H1 (cell line): ENCODE measurements around the gene CACNA2D1. TPM values are rescaled to one million over a fixed set of nuclear protein-coding genes. Genes with fewer than 3 reads are reported as not detected.

ENCODE experiments used
- ATF3 ChIP-seq: IDR thresholded peaks from 2 replicates; pipeline ENCODE4 v1.6.1; 2011; ENCODE audit warnings: low read depth, mild to moderate bottlenecking, low read length; ENCODE audit not compliant: insufficient read depth
- CBX8 ChIP-seq: fragments of 300-800, 300-1000 bp; sonication (generic); IDR thresholded peaks from 2 replicates; pipeline ENCODE4 v1.7.1; 2016; ENCODE audit warnings: low read depth, low read length, borderline replicate concordance
- CHD1 ChIP-seq: IDR thresholded peaks from 2 replicates; pipeline ENCODE4 v1.6.1; 2012; ENCODE audit warnings: low read depth, low read length, improper control_type of control experiment
- HDAC6 ChIP-seq: IDR thresholded peaks from one replicate; pipeline ENCODE4 v1.7.1; 2012; ENCODE audit warnings: low read depth, mild to moderate bottlenecking, inconsistent platforms, low read length, moderate library complexity
- NRF1 ChIP-seq: IDR thresholded peaks from 2 replicates; pipeline ENCODE4 v1.6.1; 2011; ENCODE audit warnings: mild to moderate bottlenecking, low read depth, low read length, improper control_type of control experiment
- POLR2AphosphoS5 ChIP-seq: IDR thresholded peaks from 2 replicates; pipeline ENCODE4 v1.6.1; 2011; ENCODE audit warnings: low read depth, low read length
- RNF2 ChIP-seq: fragments of 200-900, 300-1000 bp; sonication (generic); IDR thresholded peaks from 2 replicates; pipeline ENCODE4 v1.7.1; 2016; ENCODE audit warnings: borderline replicate concordance, low read depth, mild to moderate bottlenecking, antibody characterized with exemption, low read length; ENCODE audit not compliant: poor library complexity, severe bottlenecking; ENCODE audit errors: missing control alignments
- SAP30 ChIP-seq: fragments of 300-600 bp; sonication (generic); IDR thresholded peaks from 2 replicates; pipeline ENCODE4 v1.7.1; 2012; ENCODE audit warnings: low read length, moderate library complexity, mild to moderate bottlenecking, inconsistent platforms; ENCODE audit not compliant: insufficient read depth, insufficient replicate concordance
- SP4 ChIP-seq: IDR thresholded peaks from 2 replicates; pipeline ENCODE4 v1.6.1; 2012; ENCODE audit warnings: low read length, inconsistent platforms
- TEAD4 ChIP-seq: IDR thresholded peaks from 2 replicates; pipeline ENCODE4 v1.6.1; 2012; ENCODE audit warnings: low read depth, low read length, inconsistent platforms, mixed read lengths
- YY1 ChIP-seq: IDR thresholded peaks from 2 replicates; pipeline ENCODE4 v1.6.1; 2011; ENCODE audit warnings: low read depth, mild to moderate bottlenecking, low read length
- polyA plus RNA-seq, 7 experiments: library from polyadenylated mRNA; depleted of rRNA in 3 of 7; stranded (reverse) in 5 of 7; unstranded in 2 of 7; fragments of >200 nt in 5 of 7; fragments of 200-250 nt in 2 of 7; gene quantifications; 1 replicate in 5 of 7; 2 replicates in 1 of 7; 4 replicates in 1 of 7; pipeline versions ENCODE4 v1.2.1 to v1.2.3, GENCODE V29; 2011 to 2013; ENCODE audit warnings: missing spikeins in 2 of 7, mixed read lengths in 2 of 7
- total RNA-seq: library from RNA; stranded (reverse); fragmentation: NEBNext Ultra II Directional; extraction: Animal tissue kit (Norgen Biotek cat#: 25700); gene quantifications from 2 replicates; pipeline ENCODE4 v1.2.1, GENCODE V29; 2021
- TF ChIP-seq, protein P1 (sequence below): fragments of 300-600 bp; sonication (generic); IDR thresholded peaks from 2 replicates; pipeline ENCODE4 v1.7.1; 2012; ENCODE audit warnings: low read length, moderate library complexity, mild to moderate bottlenecking, inconsistent platforms; ENCODE audit not compliant: insufficient replicate concordance

Gene CACNA2D1
- total and polyA plus RNA-seq, 2 of the 8 experiments (the other 6 are each of a cell fraction or from before 2014, with no cell fraction given) = 4.3 to 27.3 TPM

DNA sequence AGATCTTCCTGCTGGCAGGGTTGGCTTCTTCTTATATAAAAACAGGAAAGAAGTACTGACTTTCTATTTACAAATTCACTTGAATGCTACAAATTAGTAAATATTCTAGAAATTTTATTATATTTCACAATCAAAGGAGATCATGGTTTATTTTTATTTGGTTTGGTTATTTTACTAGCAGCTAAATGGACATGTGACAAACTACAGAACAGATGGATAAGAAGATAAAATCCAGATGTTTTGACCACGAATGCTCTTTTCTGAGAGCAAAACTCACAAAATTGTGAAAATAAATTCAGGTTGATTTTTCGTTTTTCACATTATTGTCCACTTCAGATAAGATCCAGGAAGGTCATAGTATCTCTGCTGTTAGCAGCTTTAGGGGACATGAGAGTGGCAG, 55.4 kb downstream of the CACNA2D1 start (continued):
- TF ChIP-seq, protein P1, sequence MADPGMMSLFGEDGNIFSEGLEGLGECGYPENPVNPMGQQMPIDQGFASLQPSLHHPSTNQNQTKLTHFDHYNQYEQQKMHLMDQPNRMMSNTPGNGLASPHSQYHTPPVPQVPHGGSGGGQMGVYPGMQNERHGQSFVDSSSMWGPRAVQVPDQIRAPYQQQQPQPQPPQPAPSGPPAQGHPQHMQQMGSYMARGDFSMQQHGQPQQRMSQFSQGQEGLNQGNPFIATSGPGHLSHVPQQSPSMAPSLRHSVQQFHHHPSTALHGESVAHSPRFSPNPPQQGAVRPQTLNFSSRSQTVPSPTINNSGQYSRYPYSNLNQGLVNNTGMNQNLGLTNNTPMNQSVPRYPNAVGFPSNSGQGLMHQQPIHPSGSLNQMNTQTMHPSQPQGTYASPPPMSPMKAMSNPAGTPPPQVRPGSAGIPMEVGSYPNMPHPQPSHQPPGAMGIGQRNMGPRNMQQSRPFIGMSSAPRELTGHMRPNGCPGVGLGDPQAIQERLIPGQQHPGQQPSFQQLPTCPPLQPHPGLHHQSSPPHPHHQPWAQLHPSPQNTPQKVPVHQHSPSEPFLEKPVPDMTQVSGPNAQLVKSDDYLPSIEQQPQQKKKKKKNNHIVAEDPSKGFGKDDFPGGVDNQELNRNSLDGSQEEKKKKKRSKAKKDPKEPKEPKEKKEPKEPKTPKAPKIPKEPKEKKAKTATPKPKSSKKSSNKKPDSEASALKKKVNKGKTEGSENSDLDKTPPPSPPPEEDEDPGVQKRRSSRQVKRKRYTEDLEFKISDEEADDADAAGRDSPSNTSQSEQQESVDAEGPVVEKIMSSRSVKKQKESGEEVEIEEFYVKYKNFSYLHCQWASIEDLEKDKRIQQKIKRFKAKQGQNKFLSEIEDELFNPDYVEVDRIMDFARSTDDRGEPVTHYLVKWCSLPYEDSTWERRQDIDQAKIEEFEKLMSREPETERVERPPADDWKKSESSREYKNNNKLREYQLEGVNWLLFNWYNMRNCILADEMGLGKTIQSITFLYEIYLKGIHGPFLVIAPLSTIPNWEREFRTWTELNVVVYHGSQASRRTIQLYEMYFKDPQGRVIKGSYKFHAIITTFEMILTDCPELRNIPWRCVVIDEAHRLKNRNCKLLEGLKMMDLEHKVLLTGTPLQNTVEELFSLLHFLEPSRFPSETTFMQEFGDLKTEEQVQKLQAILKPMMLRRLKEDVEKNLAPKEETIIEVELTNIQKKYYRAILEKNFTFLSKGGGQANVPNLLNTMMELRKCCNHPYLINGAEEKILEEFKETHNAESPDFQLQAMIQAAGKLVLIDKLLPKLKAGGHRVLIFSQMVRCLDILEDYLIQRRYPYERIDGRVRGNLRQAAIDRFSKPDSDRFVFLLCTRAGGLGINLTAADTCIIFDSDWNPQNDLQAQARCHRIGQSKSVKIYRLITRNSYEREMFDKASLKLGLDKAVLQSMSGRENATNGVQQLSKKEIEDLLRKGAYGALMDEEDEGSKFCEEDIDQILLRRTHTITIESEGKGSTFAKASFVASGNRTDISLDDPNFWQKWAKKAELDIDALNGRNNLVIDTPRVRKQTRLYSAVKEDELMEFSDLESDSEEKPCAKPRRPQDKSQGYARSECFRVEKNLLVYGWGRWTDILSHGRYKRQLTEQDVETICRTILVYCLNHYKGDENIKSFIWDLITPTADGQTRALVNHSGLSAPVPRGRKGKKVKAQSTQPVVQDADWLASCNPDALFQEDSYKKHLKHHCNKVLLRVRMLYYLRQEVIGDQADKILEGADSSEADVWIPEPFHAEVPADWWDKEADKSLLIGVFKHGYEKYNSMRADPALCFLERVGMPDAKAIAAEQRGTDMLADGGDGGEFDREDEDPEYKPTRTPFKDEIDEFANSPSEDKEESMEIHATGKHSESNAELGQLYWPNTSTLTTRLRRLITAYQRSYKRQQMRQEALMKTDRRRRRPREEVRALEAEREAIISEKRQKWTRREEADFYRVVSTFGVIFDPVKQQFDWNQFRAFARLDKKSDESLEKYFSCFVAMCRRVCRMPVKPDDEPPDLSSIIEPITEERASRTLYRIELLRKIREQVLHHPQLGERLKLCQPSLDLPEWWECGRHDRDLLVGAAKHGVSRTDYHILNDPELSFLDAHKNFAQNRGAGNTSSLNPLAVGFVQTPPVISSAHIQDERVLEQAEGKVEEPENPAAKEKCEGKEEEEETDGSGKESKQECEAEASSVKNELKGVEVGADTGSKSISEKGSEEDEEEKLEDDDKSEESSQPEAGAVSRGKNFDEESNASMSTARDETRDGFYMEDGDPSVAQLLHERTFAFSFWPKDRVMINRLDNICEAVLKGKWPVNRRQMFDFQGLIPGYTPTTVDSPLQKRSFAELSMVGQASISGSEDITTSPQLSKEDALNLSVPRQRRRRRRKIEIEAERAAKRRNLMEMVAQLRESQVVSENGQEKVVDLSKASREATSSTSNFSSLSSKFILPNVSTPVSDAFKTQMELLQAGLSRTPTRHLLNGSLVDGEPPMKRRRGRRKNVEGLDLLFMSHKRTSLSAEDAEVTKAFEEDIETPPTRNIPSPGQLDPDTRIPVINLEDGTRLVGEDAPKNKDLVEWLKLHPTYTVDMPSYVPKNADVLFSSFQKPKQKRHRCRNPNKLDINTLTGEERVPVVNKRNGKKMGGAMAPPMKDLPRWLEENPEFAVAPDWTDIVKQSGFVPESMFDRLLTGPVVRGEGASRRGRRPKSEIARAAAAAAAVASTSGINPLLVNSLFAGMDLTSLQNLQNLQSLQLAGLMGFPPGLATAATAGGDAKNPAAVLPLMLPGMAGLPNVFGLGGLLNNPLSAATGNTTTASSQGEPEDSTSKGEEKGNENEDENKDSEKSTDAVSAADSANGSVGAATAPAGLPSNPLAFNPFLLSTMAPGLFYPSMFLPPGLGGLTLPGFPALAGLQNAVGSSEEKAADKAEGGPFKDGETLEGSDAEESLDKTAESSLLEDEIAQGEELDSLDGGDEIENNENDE = no peak
- no peak for TF ChIP-seq YY1
- no peak for TF ChIP-seq ATF3
- no peak for TF ChIP-seq SP4
- no peak for TF ChIP-seq CBX8
- no peak for TF ChIP-seq SAP30
- no peak for TF ChIP-seq NRF1
- TF ChIP-seq POLR2AphosphoS5 = no peak
- no peak for TF ChIP-seq CHD1
- TF ChIP-seq TEAD4 = no peak
- TF ChIP-seq HDAC6 = no peak
- TF ChIP-seq RNF2 = no peak
